Activated CD8-positive, alpha-beta T cell treated with anti-CD3 and anti-CD28 coated beads for 36 hours (primary cell): ENCODE results near the gene RPP25L. TPM values are rescaled to one million over a fixed set of nuclear protein-coding genes. Genes with fewer than 3 reads are reported as not detected.

ENCODE experiments used
- ATAC-seq: fragments of 200-7000 bp; cut with Tn5 transposase; one replicate; pipeline ENCODE4 v1.10.0; 2021; ENCODE audit warnings: mild to moderate bottlenecking, moderate library complexity
- CTCF ChIA-PET: fragments of 350-600 bp; sonication (Branson Sonifier 250); formaldehyde crosslinking; loops from one replicate; lab custom pipeline; 2021; ENCODE audit warnings: antibody characterized with exemption; lab: Charles Lee
- POLR2A ChIA-PET: fragments of 350-600 bp; sonication (Branson Sonifier 250); formaldehyde crosslinking; loops from one replicate; lab custom pipeline; 2021; ENCODE audit warnings: antibody characterized with exemption; lab: Charles Lee
- DNase-seq: peaks from one replicate; pipeline ENCODE4 v3.0.0-alpha.2; 2020
- H3K27ac Mint-ChIP-seq: one replicate; pipeline ENCODE4 v1.8.0; 2021; ENCODE audit warnings: mild to moderate bottlenecking, mixed read lengths
- H3K27me3 Mint-ChIP-seq: one replicate; pipeline ENCODE4 v1.8.0; 2021; ENCODE audit warnings: mixed read lengths
- H3K36me3 Mint-ChIP-seq: one replicate; pipeline ENCODE4 v1.8.0; 2021; ENCODE audit warnings: low read depth, mixed read lengths
- H3K4me1 Mint-ChIP-seq: one replicate; pipeline ENCODE4 v1.8.0; 2021; ENCODE audit warnings: low read depth, mixed read lengths
- H3K4me3 Mint-ChIP-seq: one replicate; pipeline ENCODE4 v1.8.0; 2021; ENCODE audit warnings: mild to moderate bottlenecking, moderate library complexity, mixed read lengths
- H3K9me3 Mint-ChIP-seq: one replicate; pipeline ENCODE4 v1.8.0; 2021; ENCODE audit warnings: mixed read lengths
- CTCF ChIP-seq: fragments of 200-600 bp; IDR thresholded peaks from one replicate; pipeline ENCODE4 v1.8.0; 2022; ENCODE audit warnings: antibody characterized with exemption, mild to moderate bottlenecking
- intact Hi-C: fragments of 100-400 bp; cut with micrococcal nuclease; formaldehyde crosslinking; loops from one replicate; pipeline ENCODE4 v1.10.0; 2022
- total RNA-seq, 2 experiments: library from RNA; stranded (reverse); gene quantifications; one replicate each; pipeline ENCODE4 v1.2.3, GENCODE V29; 2021

RPP25L gene
- total RNA-seq, 2 experiments from 2014 or later, result 37.9 to 38.7 TPM

DNA sequence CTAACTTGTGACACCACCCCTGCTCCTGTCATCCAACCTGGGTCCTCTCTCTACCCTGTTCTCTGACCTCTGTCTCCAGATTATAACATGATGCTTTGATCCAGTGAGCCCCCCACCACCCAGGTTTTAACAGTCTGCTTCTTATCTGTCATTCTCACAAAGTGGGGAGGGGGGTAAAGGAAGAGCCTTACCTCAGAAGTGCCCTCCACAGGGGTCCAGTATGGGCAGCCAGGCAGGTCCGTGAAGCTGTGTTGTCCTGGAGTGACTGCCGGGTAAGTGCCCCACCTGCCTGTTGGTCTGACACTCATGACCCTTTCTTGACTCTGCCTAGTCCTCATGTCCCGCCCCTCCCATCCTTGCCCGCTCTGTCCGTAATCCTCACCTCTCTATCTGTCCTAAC, 43.5 kb upstream of the RPP25L start:
- ChIA-PET POLR2A (interaction anchor here (1.0 to 1.5 kb wide), 2 partner anchors 8 to 10 kb away, joined by 3 to 4 read pairs; no protein-coding TSS in a partner anchor), CTCF (interaction anchor here (1.4 kb wide), 1 partner anchor 9 kb away, joined by 3 read pairs; no protein-coding TSS in a partner anchor)
- DNase-seq (no peak), ATAC-seq (no peak)
- no peaks in the 10 kb centered on the region for H3K9me3 Mint-ChIP-seq
- H3K4me1 Mint-ChIP-seq, result peaks cover 14% of the 10 kb centered on the region
- intact Hi-C loops, result no loop called here
- no peak overlapping the region for H3K4me3 Mint-ChIP-seq
- H3K27ac Mint-ChIP-seq, result no peak overlapping the region
- no peaks in the 10 kb centered on the region for H3K27me3 Mint-ChIP-seq
- H3K36me3 Mint-ChIP-seq, result peaks cover 8% of the 10 kb centered on the region
- TF ChIP-seq CTCF, result no peak

DNA sequence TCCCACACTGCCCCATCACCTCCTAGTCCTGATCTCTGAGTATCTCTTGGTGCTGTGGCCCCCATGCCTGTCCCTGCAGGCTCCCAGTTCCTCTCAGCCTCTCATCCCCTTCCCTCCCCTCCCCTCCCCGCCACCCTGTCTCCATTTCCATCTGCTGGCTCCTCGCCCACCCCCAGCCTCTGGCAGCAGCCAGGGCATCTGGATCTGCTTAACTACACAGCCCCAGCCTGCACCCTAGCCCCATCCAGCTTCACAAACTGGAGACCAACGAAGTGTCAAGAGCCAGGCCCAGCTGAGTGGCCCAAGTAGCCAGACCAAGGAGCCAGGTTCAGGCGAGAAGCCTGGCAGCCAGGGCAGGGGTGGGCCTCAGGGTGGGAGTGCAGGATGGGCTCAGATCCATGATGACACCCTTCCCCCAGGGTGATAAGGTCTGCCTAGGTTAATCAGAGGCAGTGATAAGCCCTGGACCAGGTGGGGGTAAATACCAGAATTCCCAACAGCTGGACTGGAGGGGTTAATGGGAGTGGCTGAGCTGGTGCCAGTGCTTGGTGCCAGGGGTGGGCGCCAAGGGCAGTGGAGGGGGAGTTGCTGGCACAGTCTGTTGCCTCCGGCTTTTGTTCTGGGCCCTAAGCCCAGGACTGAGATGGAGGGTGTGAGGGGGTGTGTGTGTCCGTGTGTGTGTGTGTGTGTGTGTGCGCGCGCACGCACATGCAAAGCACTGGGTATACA, 42.6 kb upstream of the RPP25L start:
- H3K36me3 Mint-ChIP-seq, result peaks cover 10% of the 10 kb centered on the region
- no peak for ATAC-seq
- ChIA-PET POLR2A (interaction anchor here (1.9 kb wide), 1 partner anchor 16 kb away, joined by 7 read pairs; the partner anchor contains the start of gene SIGMAR1), CTCF (no interaction called here)
- H3K4me3 Mint-ChIP-seq, result no peak overlapping the region
- intact Hi-C loops, result no loop called here
- H3K9me3 Mint-ChIP-seq, result no peaks in the 10 kb centered on the region
- peaks cover 14% of the 10 kb centered on the region for H3K4me1 Mint-ChIP-seq
- H3K27me3 Mint-ChIP-seq, result no peaks in the 10 kb centered on the region
- H3K27ac Mint-ChIP-seq, result no peak overlapping the region
- no peak for DNase-seq
- TF ChIP-seq CTCF, result no peak

GRCh38 chr9:34653151-34654072, 41.5 kb upstream of the RPP25L start:
- ATAC-seq, result no peak
- H3K27me3 Mint-ChIP-seq, result no peaks in the 10 kb centered on the region
- intact Hi-C loops, result no loop called here
- ChIA-PET CTCF (interaction anchor here (1.2 kb wide), 2 partner anchors 10 to 62 kb away, joined by 3 to 4 read pairs; no protein-coding TSS in a partner anchor), POLR2A (interaction anchor here (1.6 to 1.9 kb wide), 2 partner anchors 9 to 15 kb away, joined by 4 to 7 read pairs; partner anchors contain the start of genes CCL27 and SIGMAR1)
- H3K9me3 Mint-ChIP-seq, result no peaks in the 10 kb centered on the region
- H3K36me3 Mint-ChIP-seq, result peaks cover 18% of the 10 kb centered on the region
- no peak for DNase-seq
- H3K4me3 Mint-ChIP-seq, result no peak overlapping the region
- H3K27ac Mint-ChIP-seq, result peak overlapping the region; percentile 26
- no peak for TF ChIP-seq CTCF
- peaks cover 17% of the 10 kb centered on the region for H3K4me1 Mint-ChIP-seq

DNA sequence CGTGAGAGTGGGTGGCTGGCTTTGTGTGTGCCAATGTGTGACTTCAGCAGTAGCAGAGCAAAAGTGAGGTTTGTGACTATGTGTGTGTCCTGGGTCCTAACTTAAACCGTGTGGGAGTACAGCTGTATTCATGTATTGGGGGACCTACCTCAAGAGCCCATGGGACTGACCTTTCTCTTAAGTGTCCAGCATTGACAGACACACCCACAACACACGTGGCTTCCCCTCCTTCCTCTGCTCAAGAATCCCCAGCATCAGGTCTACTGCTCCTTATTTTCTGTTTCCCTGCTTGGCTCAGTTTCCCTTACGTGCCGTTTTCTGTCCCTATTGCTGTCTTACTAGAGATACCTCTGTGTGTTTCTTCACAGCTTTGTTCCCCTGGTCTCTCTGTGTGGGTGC, 40.7 kb upstream of the RPP25L start:
- POLR2A ChIA-PET, result interaction anchor here (1.4 to 1.6 kb wide), 2 partner anchors 10 to 15 kb away, joined by 3 to 4 read pairs; partner anchors contain the start of genes CCL27 and SIGMAR1

More for the DNA sequence above, 40.7 kb upstream of the RPP25L start:
- Mint-ChIP-seq H3K9me3 (no peaks in the 10 kb centered on the region), H3K4me1 (peaks cover 26% of the 10 kb centered on the region), H3K27me3 (no peaks in the 10 kb centered on the region), H3K36me3 (peaks cover 25% of the 10 kb centered on the region), H3K4me3 (no peak overlapping the region), H3K27ac (peak overlapping the region; percentile 70)
- no peak for TF ChIP-seq CTCF
- DNase-seq (no peak), ATAC-seq (no peak)
- CTCF ChIA-PET, result interaction anchor here (1.1 to 1.2 kb wide), 3 partner anchors 11 to 61 kb away, joined by 3 to 4 read pairs (median 4); no protein-coding TSS in a partner anchor
- intact Hi-C loops, result no loop called here
